Trophoblast cell (in vitro differentiated cells and primary cell): ENCODE data around the gene CD163.

Experiments
- DNase-seq, 2 donors: peaks; one replicate each; pipeline ENCODE4 v3.0.0-alpha.2; 2016
- H2AFZ ChIP-seq: 2 replicates; pipeline ENCODE4 v1.6.1; 2013; ENCODE audit warnings: low read length, moderate library complexity, mild to moderate bottlenecking; ENCODE audit not compliant: insufficient read depth, poor library complexity
- H2AK5ac ChIP-seq: 2 replicates; pipeline ENCODE4 v1.6.1; 2013; ENCODE audit warnings: mild to moderate bottlenecking, low read length
- H2BK120ac ChIP-seq: 2 replicates; pipeline ENCODE4 v1.6.1; 2013; ENCODE audit warnings: low read length, mild to moderate bottlenecking, moderate library complexity; ENCODE audit not compliant: insufficient read depth, poor library complexity
- H2BK12ac ChIP-seq: 2 replicates; pipeline ENCODE4 v1.6.1; 2013; ENCODE audit warnings: mild to moderate bottlenecking, low read length, moderate library complexity
- H2BK5ac ChIP-seq: 2 replicates; pipeline ENCODE4 v1.6.1; 2013; ENCODE audit warnings: low read length, low read depth, moderate library complexity, mild to moderate bottlenecking; ENCODE audit not compliant: poor library complexity
- H3K14ac ChIP-seq: 2 replicates; pipeline ENCODE4 v1.6.1; 2013; ENCODE audit warnings: mild to moderate bottlenecking, low read length
- H3K18ac ChIP-seq: 2 replicates; pipeline ENCODE4 v1.6.1; 2013; ENCODE audit warnings: mild to moderate bottlenecking, low read length
- H3K23ac ChIP-seq: 2 replicates; pipeline ENCODE4 v1.6.1; 2013; ENCODE audit warnings: low read length
- H3K27ac ChIP-seq: 2 replicates; pipeline ENCODE4 v1.5.1; 2013; ENCODE audit warnings: low read depth, mild to moderate bottlenecking, inconsistent platforms, low read length, moderate library complexity
- H3K27me3 ChIP-seq: 2 replicates; pipeline ENCODE4 v1.6.1; 2013; ENCODE audit warnings: inconsistent platforms, mild to moderate bottlenecking, low read length, moderate library complexity; ENCODE audit not compliant: insufficient read depth
- H3K36me3 ChIP-seq, 2 experiments: 1 replicate in 1 of 2; 2 replicates in 1 of 2; pipeline ENCODE4 v1.6.1; 2013; ENCODE audit warnings: low read length in 2 of 2, mild to moderate bottlenecking in 2 of 2, moderate library complexity in 1 of 2; ENCODE audit not compliant: insufficient read depth in 2 of 2, control insufficient read depth in 1 of 2
- H3K4ac ChIP-seq: 2 replicates; pipeline ENCODE4 v1.6.1; 2013; ENCODE audit warnings: low read depth, mild to moderate bottlenecking, low read length, moderate library complexity
- H3K4me1 ChIP-seq, 2 experiments: 1 replicate in 1 of 2; 2 replicates in 1 of 2; pipeline ENCODE4 v1.6.1; 2013; ENCODE audit warnings: low read length in 2 of 2, mild to moderate bottlenecking in 2 of 2, moderate library complexity in 1 of 2; ENCODE audit not compliant: insufficient read depth in 2 of 2, control insufficient read depth in 1 of 2
- H3K4me2 ChIP-seq: 2 replicates; pipeline ENCODE4 v1.6.1; 2013; ENCODE audit warnings: inconsistent platforms, mild to moderate bottlenecking, low read length, moderate library complexity
- H3K4me3 ChIP-seq: 2 replicates; pipeline ENCODE4 v1.5.1; 2013; ENCODE audit warnings: mild to moderate bottlenecking, low read depth, low read length, inconsistent platforms
- H3K79me1 ChIP-seq: one replicate; pipeline ENCODE4 v1.6.1; 2013; ENCODE audit warnings: low read length
- H3K79me2 ChIP-seq: 2 replicates; pipeline ENCODE4 v1.6.1; 2013; ENCODE audit warnings: low read length, mild to moderate bottlenecking; ENCODE audit not compliant: control insufficient read depth, insufficient read depth, poor library complexity
- H3K9ac ChIP-seq: 2 replicates; pipeline ENCODE4 v1.6.1; 2013; ENCODE audit warnings: mild to moderate bottlenecking, low read length
- H3K9me3 ChIP-seq: 2 replicates; pipeline ENCODE4 v1.6.1; 2013; ENCODE audit warnings: low read depth, mild to moderate bottlenecking, control low read depth, inconsistent platforms, low read length; ENCODE audit not compliant: insufficient read depth
- H4K12ac ChIP-seq: 2 replicates; pipeline ENCODE4 v1.6.1; 2013; ENCODE audit warnings: low read depth, mild to moderate bottlenecking, low read length, moderate library complexity
- H4K8ac ChIP-seq: 2 replicates; pipeline ENCODE4 v1.6.1; 2013; ENCODE audit warnings: low read depth, mild to moderate bottlenecking, low read length, moderate library complexity
- H4K91ac ChIP-seq: one replicate; pipeline ENCODE4 v1.6.1; 2013; ENCODE audit warnings: low read depth, mild to moderate bottlenecking, low read length, moderate library complexity
- WGBS: extraction: QIAGEN DNeasy Blood & Tissue Kit; methylation state at CpG from one replicate; pipeline ENCODE4 v1.1.7; 2013; ENCODE audit warnings: missing lambda C conversion rate; ENCODE audit not compliant: insufficient read length, insufficient coverage; ENCODE audit errors: extremely low coverage; 5-methylcytosine and 5-hydroxymethylcytosine counted together

CD163 gene

DNA sequence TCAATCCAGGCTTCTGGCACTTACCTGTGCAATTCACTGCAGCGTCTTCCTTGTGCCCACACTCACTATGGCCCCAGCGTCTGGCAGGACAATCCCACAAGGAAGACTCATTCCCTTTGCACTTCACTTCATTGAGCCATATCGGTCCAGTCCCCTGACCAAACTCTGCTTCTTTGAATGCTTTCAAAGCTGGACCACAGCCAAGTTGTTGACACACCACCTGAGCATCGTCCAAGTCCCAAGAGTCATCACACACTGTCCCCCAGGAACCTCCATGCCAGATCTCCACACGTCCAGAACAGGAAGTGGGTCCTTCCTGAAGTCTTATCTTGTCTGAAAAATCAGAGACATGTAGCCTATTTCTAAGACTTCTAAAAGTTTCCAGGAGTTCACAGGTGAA lies 20.2 kb downstream of the CD163 start:
- Histone ChIP-seq H3K9me3 (peaks cover 4% of the 10 kb centered on the region), H3K4me2 (no peak overlapping the region), H3K9ac (no peak overlapping the region), H2BK120ac (no peak overlapping the region), H3K79me2 (no peaks in the 10 kb centered on the region), H3K4me1 (peaks cover 0 to 3% of the 10 kb centered on the region in 2 experiments), H4K12ac (no peak overlapping the region), H2BK5ac (no peak overlapping the region), H3K4ac (no peak overlapping the region), H2AFZ (no peak overlapping the region), H4K91ac (no peak overlapping the region), H2BK12ac (no peak overlapping the region), H3K27ac (no peak overlapping the region), H3K14ac (no peak overlapping the region), H3K79me1 (no peaks in the 10 kb centered on the region), H3K23ac (no peak overlapping the region), H3K4me3 (no peak overlapping the region), H2AK5ac (no peak overlapping the region), H4K8ac (no peak overlapping the region), H3K36me3 (no peaks in the 10 kb centered on the region), H3K27me3 (no peaks in the 10 kb centered on the region), H3K18ac (no peak overlapping the region)
- WGBS, result no CpG with 5 or more reads among the region's 5 CpGs
- no peak for DNase-seq

DNA sequence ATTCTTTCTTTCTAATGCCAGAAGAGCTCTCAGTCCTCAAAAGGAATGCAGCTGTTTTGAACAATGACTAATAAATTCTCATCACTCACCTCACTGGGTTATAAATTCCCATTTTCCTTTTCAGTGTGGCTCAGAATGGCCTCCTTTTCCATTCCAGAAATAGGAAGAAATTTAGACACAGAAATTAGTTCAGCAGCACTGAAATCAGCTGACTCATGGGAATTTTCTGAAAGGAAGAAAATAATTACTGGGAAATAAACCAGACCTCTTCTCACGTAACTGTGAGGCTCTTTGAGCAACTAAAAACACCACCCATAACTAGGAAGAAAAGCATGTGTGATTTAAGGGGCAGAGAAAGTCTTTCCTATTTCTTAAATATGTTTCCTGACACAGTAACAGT lies 23.8 kb downstream of the CD163 start:
- Histone ChIP-seq H2AFZ (no peak overlapping the region), H3K79me2 (no peaks in the 10 kb centered on the region), H3K9ac (no peak overlapping the region), H3K79me1 (no peaks in the 10 kb centered on the region), H3K27ac (peak overlapping the region; percentile 3), H2BK5ac (no peak overlapping the region), H3K27me3 (no peaks in the 10 kb centered on the region), H3K18ac (no peak overlapping the region), H4K8ac (no peak overlapping the region), H3K23ac (no peak overlapping the region), H2BK12ac (no peak overlapping the region), H4K91ac (no peak overlapping the region), H3K4ac (no peak overlapping the region), H3K4me3 (no peak overlapping the region), H3K14ac (no peak overlapping the region), H2BK120ac (no peak overlapping the region), H4K12ac (no peak overlapping the region), H3K4me2 (no peak overlapping the region), H3K9me3 (no peaks in the 10 kb centered on the region), H3K4me1 (peaks cover 0 to 3% of the 10 kb centered on the region in 2 experiments), H2AK5ac (no peak overlapping the region), H3K36me3 (no peaks in the 10 kb centered on the region)
- DNase-seq, result no peak
- no CpG with 5 or more reads among the region's 1 CpG for WGBS

- Histone ChIP-seq H3K4me2 (no peak overlapping the region), H3K27ac (no peak overlapping the region), H2BK12ac (no peak overlapping the region), H3K36me3 (no peaks in the 10 kb centered on the region), H3K4me3 (no peak overlapping the region), H3K23ac (no peak overlapping the region), H2BK5ac (no peak overlapping the region), H4K8ac (no peak overlapping the region), H3K4me1 (no peaks in the 10 kb centered on the region), H2BK120ac (no peak overlapping the region), H3K18ac (no peak overlapping the region), H3K9me3 (peaks cover 2% of the 10 kb centered on the region), H2AK5ac (no peak overlapping the region), H3K9ac (no peak overlapping the region), H4K91ac (no peak overlapping the region), H4K12ac (no peak overlapping the region), H3K4ac (no peak overlapping the region), H3K27me3 (no peaks in the 10 kb centered on the region), H2AFZ (no peak overlapping the region), H3K14ac (no peak overlapping the region), H3K79me1 (no peaks in the 10 kb centered on the region), H3K79me2 (no peaks in the 10 kb centered on the region)
- no CpG with 5 or more reads among the region's 6 CpGs for WGBS
- DNase-seq, result no peak
Observed at GRCh38 chr12:7472060-7472459, 31.5 kb downstream of the CD163 start.

- Histone ChIP-seq H4K91ac (no peak overlapping the region), H3K4me1 (no peaks in the 10 kb centered on the region)
- no CpG with 5 or more reads among the region's 7 CpGs for WGBS
Observed at GRCh38 chr12:7460375-7461259, 43.0 kb downstream of the CD163 start.

More at GRCh38 chr12:7460375-7461259, 43.0 kb downstream of the CD163 start:
- Histone ChIP-seq H3K27ac (no peak overlapping the region), H3K9ac (no peak overlapping the region), H3K4me2 (no peak overlapping the region), H3K79me2 (no peaks in the 10 kb centered on the region), H2BK5ac (no peak overlapping the region), H3K18ac (no peak overlapping the region), H2AFZ (no peak overlapping the region), H3K23ac (no peak overlapping the region), H4K12ac (no peak overlapping the region), H3K36me3 (no peaks in the 10 kb centered on the region), H3K14ac (no peak overlapping the region), H3K27me3 (no peaks in the 10 kb centered on the region), H3K79me1 (no peaks in the 10 kb centered on the region), H3K4me3 (no peak overlapping the region), H2BK12ac (no peak overlapping the region), H2AK5ac (no peak overlapping the region), H4K8ac (no peak overlapping the region), H3K4ac (no peak overlapping the region), H2BK120ac (no peak overlapping the region), H3K9me3 (no peaks in the 10 kb centered on the region)
- peak; percentile 47 to 77 for DNase-seq
